Measurements from ENCODE around the gene RHBDF1. TPM values are rescaled to one million over a fixed set of nuclear protein-coding genes. Genes with fewer than 3 reads are reported as not detected.

The RHBDF1 gene
- total RNA-seq, 1 experiment from 2014 or later, result 60.8 TPM

DNA sequence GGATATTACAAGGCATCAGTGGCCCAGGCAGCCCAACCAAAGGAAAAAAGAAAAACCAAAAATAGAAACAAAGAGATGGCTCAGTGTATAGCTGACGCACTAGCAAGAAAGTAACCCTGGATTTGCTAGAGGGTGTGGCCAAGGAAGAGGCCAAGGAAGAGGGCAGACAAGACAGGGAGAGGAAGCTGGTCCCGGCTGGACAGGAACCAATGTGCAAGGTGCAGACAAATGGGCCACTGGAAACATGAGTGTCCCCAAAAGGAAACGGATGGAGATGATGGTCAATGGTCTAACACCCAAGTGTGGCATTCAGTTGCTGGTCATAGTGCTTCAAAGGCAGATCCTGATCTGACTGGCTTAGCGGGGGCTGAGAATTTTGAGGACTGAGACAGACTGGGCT is 29.7 kb downstream of the RHBDF1 start (continued):
- TF ChIP-seq, protein P1, sequence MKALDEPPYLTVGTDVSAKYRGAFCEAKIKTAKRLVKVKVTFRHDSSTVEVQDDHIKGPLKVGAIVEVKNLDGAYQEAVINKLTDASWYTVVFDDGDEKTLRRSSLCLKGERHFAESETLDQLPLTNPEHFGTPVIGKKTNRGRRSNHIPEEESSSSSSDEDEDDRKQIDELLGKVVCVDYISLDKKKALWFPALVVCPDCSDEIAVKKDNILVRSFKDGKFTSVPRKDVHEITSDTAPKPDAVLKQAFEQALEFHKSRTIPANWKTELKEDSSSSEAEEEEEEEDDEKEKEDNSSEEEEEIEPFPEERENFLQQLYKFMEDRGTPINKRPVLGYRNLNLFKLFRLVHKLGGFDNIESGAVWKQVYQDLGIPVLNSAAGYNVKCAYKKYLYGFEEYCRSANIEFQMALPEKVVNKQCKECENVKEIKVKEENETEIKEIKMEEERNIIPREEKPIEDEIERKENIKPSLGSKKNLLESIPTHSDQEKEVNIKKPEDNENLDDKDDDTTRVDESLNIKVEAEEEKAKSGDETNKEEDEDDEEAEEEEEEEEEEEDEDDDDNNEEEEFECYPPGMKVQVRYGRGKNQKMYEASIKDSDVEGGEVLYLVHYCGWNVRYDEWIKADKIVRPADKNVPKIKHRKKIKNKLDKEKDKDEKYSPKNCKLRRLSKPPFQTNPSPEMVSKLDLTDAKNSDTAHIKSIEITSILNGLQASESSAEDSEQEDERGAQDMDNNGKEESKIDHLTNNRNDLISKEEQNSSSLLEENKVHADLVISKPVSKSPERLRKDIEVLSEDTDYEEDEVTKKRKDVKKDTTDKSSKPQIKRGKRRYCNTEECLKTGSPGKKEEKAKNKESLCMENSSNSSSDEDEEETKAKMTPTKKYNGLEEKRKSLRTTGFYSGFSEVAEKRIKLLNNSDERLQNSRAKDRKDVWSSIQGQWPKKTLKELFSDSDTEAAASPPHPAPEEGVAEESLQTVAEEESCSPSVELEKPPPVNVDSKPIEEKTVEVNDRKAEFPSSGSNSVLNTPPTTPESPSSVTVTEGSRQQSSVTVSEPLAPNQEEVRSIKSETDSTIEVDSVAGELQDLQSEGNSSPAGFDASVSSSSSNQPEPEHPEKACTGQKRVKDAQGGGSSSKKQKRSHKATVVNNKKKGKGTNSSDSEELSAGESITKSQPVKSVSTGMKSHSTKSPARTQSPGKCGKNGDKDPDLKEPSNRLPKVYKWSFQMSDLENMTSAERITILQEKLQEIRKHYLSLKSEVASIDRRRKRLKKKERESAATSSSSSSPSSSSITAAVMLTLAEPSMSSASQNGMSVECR (CRISPR knock-in tag; IDR thresholded peaks at IDR 0.05; ENCODE audit: borderline replicate concordance), result no peak
- TF ChIP-seq JUN (CRISPR knock-in tag; IDR thresholded peaks at IDR 0.05), result no peak

DNA sequence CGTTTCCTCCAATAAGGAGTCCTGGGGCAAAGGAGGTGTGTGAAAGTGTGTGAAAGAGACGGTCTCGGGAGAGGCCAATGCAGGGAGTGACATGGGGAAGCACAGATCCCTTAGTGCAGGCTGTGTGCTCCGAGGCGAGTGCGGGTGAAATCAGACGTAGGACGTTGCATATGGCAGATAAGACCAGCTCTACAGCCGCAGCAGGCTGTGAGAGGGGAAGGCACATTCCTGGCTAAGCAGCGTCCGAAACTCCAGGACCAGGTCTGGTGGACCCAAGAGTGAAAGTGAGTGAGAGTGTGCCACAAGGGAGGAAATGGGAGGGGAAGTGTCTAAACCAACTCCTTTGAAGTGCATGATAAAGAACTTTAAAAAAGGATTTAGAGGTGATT is 30.4 kb downstream of the RHBDF1 start:
- Mint-ChIP-seq H3K27me3 (ENCODE audit: low read depth) (no peaks in the 10 kb centered on the region), H3K4me1 (no peaks in the 10 kb centered on the region; the same call in 1 of the 2 replicates), H3K36me3 (peaks cover 62% of the 10 kb centered on the region), H3K9me3 (peaks cover 25% of the 10 kb centered on the region), H3K27ac (no peak overlapping the region), H3K4me3 (no peak overlapping the region)
- ChIA-PET CTCF (interaction anchor here (1.3 kb wide), 1 partner anchor 65 kb away, joined by 5 read pairs; no protein-coding TSS in a partner anchor), POLR2A (no interaction called here)
- DNase-seq (ENCODE audit: low spot score) (no peak), ATAC-seq (no peak)
- TF ChIP-seq KAT7 (CRISPR knock-in tag; IDR thresholded peaks at IDR 0.05; ENCODE audit: borderline replicate concordance), result no peak
- TF ChIP-seq, protein P2, sequence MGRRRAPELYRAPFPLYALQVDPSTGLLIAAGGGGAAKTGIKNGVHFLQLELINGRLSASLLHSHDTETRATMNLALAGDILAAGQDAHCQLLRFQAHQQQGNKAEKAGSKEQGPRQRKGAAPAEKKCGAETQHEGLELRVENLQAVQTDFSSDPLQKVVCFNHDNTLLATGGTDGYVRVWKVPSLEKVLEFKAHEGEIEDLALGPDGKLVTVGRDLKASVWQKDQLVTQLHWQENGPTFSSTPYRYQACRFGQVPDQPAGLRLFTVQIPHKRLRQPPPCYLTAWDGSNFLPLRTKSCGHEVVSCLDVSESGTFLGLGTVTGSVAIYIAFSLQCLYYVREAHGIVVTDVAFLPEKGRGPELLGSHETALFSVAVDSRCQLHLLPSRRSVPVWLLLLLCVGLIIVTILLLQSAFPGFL (CRISPR knock-in tag; IDR thresholded peaks at IDR 0.05; ENCODE audit: borderline replicate concordance), result no peak
- no peak for TF ChIP-seq SMAD3 (CRISPR knock-in tag; IDR thresholded peaks at IDR 0.05; ENCODE audit: borderline replicate concordance)
- TF ChIP-seq, protein P3, sequence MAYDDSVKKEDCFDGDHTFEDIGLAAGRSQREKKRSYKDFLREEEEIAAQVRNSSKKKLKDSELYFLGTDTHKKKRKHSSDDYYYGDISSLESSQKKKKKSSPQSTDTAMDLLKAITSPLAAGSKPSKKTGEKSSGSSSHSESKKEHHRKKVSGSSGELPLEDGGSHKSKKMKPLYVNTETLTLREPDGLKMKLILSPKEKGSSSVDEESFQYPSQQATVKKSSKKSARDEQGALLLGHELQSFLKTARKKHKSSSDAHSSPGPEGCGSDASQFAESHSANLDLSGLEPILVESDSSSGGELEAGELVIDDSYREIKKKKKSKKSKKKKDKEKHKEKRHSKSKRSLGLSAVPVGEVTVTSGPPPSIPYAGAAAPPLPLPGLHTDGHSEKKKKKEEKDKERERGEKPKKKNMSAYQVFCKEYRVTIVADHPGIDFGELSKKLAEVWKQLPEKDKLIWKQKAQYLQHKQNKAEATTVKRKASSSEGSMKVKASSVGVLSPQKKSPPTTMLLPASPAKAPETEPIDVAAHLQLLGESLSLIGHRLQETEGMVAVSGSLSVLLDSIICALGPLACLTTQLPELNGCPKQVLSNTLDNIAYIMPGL (CRISPR knock-in tag; IDR thresholded peaks at IDR 0.05), result no peak
- TF ChIP-seq, protein P4, sequence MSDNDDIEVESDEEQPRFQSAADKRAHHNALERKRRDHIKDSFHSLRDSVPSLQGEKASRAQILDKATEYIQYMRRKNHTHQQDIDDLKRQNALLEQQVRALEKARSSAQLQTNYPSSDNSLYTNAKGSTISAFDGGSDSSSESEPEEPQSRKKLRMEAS (CRISPR knock-in tag; IDR thresholded peaks at IDR 0.05), result no peak
- no peak for TF ChIP-seq GRHL2 (CRISPR knock-in tag; IDR thresholded peaks at IDR 0.05; ENCODE audit: insufficient replicate concordance, severe bottlenecking)
- TF ChIP-seq ELF4 (CRISPR knock-in tag; IDR thresholded peaks at IDR 0.05; ENCODE audit: low read depth), result no peak
- TF ChIP-seq, protein P5, sequence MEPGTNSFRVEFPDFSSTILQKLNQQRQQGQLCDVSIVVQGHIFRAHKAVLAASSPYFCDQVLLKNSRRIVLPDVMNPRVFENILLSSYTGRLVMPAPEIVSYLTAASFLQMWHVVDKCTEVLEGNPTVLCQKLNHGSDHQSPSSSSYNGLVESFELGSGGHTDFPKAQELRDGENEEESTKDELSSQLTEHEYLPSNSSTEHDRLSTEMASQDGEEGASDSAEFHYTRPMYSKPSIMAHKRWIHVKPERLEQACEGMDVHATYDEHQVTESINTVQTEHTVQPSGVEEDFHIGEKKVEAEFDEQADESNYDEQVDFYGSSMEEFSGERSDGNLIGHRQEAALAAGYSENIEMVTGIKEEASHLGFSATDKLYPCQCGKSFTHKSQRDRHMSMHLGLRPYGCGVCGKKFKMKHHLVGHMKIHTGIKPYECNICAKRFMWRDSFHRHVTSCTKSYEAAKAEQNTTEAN (CRISPR knock-in tag; IDR thresholded peaks at IDR 0.05), result no peak
- TF ChIP-seq, protein P1 (CRISPR knock-in tag; IDR thresholded peaks at IDR 0.05; ENCODE audit: borderline replicate concordance), result no peak
- TF ChIP-seq, protein P6, sequence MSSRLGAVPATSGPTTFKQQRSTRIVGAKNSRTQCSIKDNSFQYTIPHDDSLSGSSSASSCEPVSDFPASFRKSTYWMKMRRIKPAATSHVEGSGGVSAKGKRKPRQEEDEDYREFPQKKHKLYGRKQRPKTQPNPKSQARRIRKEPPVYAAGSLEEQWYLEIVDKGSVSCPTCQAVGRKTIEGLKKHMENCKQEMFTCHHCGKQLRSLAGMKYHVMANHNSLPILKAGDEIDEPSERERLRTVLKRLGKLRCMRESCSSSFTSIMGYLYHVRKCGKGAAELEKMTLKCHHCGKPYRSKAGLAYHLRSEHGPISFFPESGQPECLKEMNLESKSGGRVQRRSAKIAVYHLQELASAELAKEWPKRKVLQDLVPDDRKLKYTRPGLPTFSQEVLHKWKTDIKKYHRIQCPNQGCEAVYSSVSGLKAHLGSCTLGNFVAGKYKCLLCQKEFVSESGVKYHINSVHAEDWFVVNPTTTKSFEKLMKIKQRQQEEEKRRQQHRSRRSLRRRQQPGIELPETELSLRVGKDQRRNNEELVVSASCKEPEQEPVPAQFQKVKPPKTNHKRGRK (CRISPR knock-in tag; IDR thresholded peaks at IDR 0.05; ENCODE audit: borderline replicate concordance), result no peak
- TF ChIP-seq, protein P7, sequence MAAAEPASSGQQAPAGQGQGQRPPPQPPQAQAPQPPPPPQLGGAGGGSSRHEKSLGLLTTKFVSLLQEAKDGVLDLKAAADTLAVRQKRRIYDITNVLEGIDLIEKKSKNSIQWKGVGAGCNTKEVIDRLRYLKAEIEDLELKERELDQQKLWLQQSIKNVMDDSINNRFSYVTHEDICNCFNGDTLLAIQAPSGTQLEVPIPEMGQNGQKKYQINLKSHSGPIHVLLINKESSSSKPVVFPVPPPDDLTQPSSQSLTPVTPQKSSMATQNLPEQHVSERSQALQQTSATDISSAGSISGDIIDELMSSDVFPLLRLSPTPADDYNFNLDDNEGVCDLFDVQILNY (CRISPR knock-in tag; IDR thresholded peaks at IDR 0.05), result no peak
- no peak for TF ChIP-seq TEAD1 (CRISPR knock-in tag; IDR thresholded peaks at IDR 0.05)
- no peak for TF ChIP-seq TCF7 (CRISPR knock-in tag; IDR thresholded peaks at IDR 0.05; ENCODE audit: low read depth)
- no peak for TF ChIP-seq ZNF423 (CRISPR knock-in tag; IDR thresholded peaks at IDR 0.05)
- no peak for TF ChIP-seq HMGA2 (CRISPR knock-in tag; IDR thresholded peaks at IDR 0.05)
- TF ChIP-seq, protein P8, sequence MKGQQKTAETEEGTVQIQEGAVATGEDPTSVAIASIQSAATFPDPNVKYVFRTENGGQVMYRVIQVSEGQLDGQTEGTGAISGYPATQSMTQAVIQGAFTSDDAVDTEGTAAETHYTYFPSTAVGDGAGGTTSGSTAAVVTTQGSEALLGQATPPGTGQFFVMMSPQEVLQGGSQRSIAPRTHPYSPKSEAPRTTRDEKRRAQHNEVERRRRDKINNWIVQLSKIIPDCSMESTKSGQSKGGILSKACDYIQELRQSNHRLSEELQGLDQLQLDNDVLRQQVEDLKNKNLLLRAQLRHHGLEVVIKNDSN (CRISPR knock-in tag; IDR thresholded peaks at IDR 0.05), result no peak
- no peak for TF ChIP-seq ZNF232 (CRISPR knock-in tag; IDR thresholded peaks at IDR 0.05)
- no peak for TF ChIP-seq ESRRA (CRISPR knock-in tag; IDR thresholded peaks at IDR 0.05; ENCODE audit: borderline replicate concordance)

All from WTC11 (cell line).